Fibroblast of skin of left quadriceps (primary cell): Measurements from ENCODE around the gene MRTFB.
A peak's percentile ranks its signal among the peaks of the same experiment; 100 is the strongest.

Experiments used
- DNase-seq, 2 experiments: peaks; one replicate each; pipeline ENCODE4 v3.0.0-alpha.2; 2013; ENCODE audit warnings: low read depth in 2 of 2

MRTFB gene

GRCh38 chr16:14062261-14062660 is 8.9 kb upstream of the MRTFB start:
- no peak for DNase-seq

- no peak for DNase-seq
Measured at GRCh38 chr16:14063618-14064581, 7.2 kb upstream of the MRTFB start.

GRCh38 chr16:14069818-14070217 is 1.3 kb upstream of the MRTFB start:
- DNase-seq, result no peak

- DNase-seq, result no peak
Measured at GRCh38 chr16:14070555-14070876, 603 bp upstream of the MRTFB start.

- DNase-seq, result no peak
Measured at GRCh38 chr16:14071576-14072271, 605 bp downstream of the MRTFB start.

- no peak for DNase-seq
Measured at GRCh38 chr16:14072360-14072759, 1.2 kb downstream of the MRTFB start.

GRCh38 chr16:14074544-14074943 is 3.4 kb downstream of the MRTFB start:
- DNase-seq, result no peak

- DNase-seq, result no peak
Measured at GRCh38 chr16:14077918-14078317, 6.8 kb downstream of the MRTFB start.

- DNase-seq, result no peak
Measured at GRCh38 chr16:14086477-14086876, 15.4 kb downstream of the MRTFB start.

GRCh38 chr16:14087181-14087580 is 16.1 kb downstream of the MRTFB start:
- DNase-seq, result no peak

GRCh38 chr16:14087590-14088154 is 16.6 kb downstream of the MRTFB start:
- DNase-seq, result no peak

GRCh38 chr16:14088155-14088753 is 17.1 kb downstream of the MRTFB start:
- no peak for DNase-seq

- DNase-seq, result no peak
Measured at GRCh38 chr16:14089283-14089823, 18.2 kb downstream of the MRTFB start.

- DNase-seq, result no peak
Measured at GRCh38 chr16:14092561-14092960, 21.4 kb downstream of the MRTFB start.

GRCh38 chr16:14095883-14096551 is 24.9 kb downstream of the MRTFB start:
- DNase-seq, result no peak

- DNase-seq, result no peak
Measured at GRCh38 chr16:14097182-14097959, 26.3 kb downstream of the MRTFB start.

- DNase-seq, result peak; percentile 22 to 34
Measured at GRCh38 chr16:14098081-14098480, 27.0 kb downstream of the MRTFB start.

GRCh38 chr16:14100825-14101224 is 29.7 kb downstream of the MRTFB start:
- DNase-seq, result no peak

GRCh38 chr16:14101415-14101814 is 30.3 kb downstream of the MRTFB start:
- no peak for DNase-seq

- DNase-seq, result no peak
Measured at GRCh38 chr16:14102925-14103720, 32.0 kb downstream of the MRTFB start.
